Measurements from ENCODE around the gene CPPED1. TPM values are rescaled to one million over a fixed set of nuclear protein-coding genes. Genes with fewer than 3 reads are reported as not detected.

CPPED1 gene
- total and polyA plus RNA-seq, 8 donors = 1.8 to 7.9 (median 3.6) TPM

DNA sequence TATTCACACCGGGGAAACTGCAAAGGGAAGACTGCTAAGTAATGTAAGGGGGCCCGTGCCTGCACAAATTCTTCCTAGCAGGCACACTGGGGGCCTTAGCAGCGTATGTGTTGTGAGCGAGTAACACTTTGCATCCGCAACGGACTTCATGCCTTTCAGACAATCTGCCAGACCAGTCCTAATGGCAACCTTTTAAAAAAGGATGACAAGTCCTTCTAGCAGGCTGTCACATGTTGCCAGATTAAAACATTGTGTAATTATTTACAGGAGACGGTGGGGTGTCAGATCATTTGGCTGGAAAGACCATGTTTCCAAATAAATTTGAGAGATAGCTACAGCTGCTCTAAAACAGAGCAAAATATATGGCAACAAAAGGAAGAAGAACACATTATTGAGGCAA lies 46.1 kb downstream of the CPPED1 start:
- peak in 1 of 4 donors; percentile 25 for ATAC-seq
- H3K4me3 ChIP-seq = no peak overlapping the region
- no peak overlapping the region for H3K27ac ChIP-seq
- DNase-seq = no peak
- TF ChIP-seq, protein P1, sequence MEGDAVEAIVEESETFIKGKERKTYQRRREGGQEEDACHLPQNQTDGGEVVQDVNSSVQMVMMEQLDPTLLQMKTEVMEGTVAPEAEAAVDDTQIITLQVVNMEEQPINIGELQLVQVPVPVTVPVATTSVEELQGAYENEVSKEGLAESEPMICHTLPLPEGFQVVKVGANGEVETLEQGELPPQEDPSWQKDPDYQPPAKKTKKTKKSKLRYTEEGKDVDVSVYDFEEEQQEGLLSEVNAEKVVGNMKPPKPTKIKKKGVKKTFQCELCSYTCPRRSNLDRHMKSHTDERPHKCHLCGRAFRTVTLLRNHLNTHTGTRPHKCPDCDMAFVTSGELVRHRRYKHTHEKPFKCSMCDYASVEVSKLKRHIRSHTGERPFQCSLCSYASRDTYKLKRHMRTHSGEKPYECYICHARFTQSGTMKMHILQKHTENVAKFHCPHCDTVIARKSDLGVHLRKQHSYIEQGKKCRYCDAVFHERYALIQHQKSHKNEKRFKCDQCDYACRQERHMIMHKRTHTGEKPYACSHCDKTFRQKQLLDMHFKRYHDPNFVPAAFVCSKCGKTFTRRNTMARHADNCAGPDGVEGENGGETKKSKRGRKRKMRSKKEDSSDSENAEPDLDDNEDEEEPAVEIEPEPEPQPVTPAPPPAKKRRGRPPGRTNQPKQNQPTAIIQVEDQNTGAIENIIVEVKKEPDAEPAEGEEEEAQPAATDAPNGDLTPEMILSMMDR (IDR thresholded peaks at IDR 0.05) = no peak
- no peaks in the 10 kb centered on the region for H3K36me3 ChIP-seq
- no peaks in the 10 kb centered on the region for H3K4me1 ChIP-seq
- 76 to 84% methylated on average over 7 of the region's 7 CpGs for WGBS, 2 donors
- intact Hi-C loops (cut with DNase I) = no loop called here
- no peaks in the 10 kb centered on the region for H3K27me3 ChIP-seq
- FAIRE-seq = no peak
- no peaks in the 10 kb centered on the region for H3K9me3 ChIP-seq

DNA sequence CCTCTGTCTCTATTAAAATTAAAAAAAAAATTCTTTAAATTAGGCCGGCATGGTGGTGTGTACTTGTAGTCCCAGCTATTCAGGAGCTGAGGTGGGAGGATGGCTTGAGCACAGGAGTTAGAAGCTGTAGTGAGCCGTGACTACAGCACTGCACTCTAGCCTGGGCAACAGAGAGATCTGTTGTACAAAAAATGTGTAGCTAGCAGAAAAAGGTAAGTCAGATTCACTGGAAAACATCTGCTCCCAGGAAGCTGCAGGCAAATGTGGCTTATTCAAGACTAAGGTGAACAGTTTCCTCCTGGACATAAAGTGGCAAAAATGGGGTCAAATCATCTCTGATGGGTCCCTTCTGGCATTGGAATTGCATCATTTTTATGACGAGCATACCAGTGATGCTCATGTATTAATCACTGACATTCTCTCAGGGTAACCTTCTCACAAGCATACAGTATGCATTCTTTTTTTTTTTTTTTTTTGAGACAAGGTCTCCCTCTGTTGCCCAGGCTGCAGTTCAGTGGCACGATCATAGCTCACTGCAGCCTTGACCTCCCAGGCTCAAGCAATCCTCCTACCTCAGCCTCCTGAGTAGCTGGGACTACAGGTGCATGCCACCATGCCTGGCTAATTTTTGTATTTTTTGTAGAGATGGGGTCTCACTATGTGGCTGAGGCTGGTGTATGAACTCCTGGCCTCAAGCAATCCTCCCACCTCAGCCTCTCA lies 48.7 kb downstream of the CPPED1 start:
- intact Hi-C loops (cut with DNase I) = no loop called here
- H3K36me3 ChIP-seq = no peaks in the 10 kb centered on the region
- TF ChIP-seq, protein P1 (IDR thresholded peaks at IDR 0.05) = no peak
- DNase-seq (no peak), ATAC-seq (no peak), FAIRE-seq (no peak)
- H3K4me1 ChIP-seq = no peaks in the 10 kb centered on the region
- whole genome bisulfite sequencing, 2 donors = 84 to 89% methylated on average over 4 of the region's 4 CpGs
- no peak overlapping the region for H3K4me3 ChIP-seq
- H3K27me3 ChIP-seq = no peaks in the 10 kb centered on the region
- no peak overlapping the region for H3K27ac ChIP-seq
- H3K9me3 ChIP-seq = no peaks in the 10 kb centered on the region

GRCh38 chr16:12753203-12754023 lies 50.3 kb downstream of the CPPED1 start:
- no peak for FAIRE-seq
- H3K9me3 ChIP-seq = no peaks in the 10 kb centered on the region
- ATAC-seq = no peak
- DNase-seq = no peak
- intact Hi-C loops (cut with DNase I) = no loop called here
- no peaks in the 10 kb centered on the region for H3K27me3 ChIP-seq
- H3K4me3 ChIP-seq = no peak overlapping the region
- 87 to 90% methylated on average over 15 of the region's 15 CpGs for WGBS, 2 donors
- no peaks in the 10 kb centered on the region for H3K4me1 ChIP-seq
- no peak overlapping the region for H3K27ac ChIP-seq
- no peaks in the 10 kb centered on the region for H3K36me3 ChIP-seq
- TF ChIP-seq, protein P1 (IDR thresholded peaks at IDR 0.05) = no peak

GRCh38 chr16:12752159-12752558 lies 51.5 kb downstream of the CPPED1 start:
- Histone ChIP-seq H3K27ac (no peak overlapping the region), H3K9me3 (no peaks in the 10 kb centered on the region), H3K4me1 (no peaks in the 10 kb centered on the region), H3K27me3 (no peaks in the 10 kb centered on the region), H3K4me3 (no peak overlapping the region), H3K36me3 (no peaks in the 10 kb centered on the region)
- intact Hi-C loops (cut with DNase I) = no loop called here
- WGBS, 2 donors = 46% methylated on average over 2 of the region's 2 CpGs
- no peak for ATAC-seq
- TF ChIP-seq, protein P1 (IDR thresholded peaks at IDR 0.05) = no peak
- FAIRE-seq = no peak
- no peak for DNase-seq

GRCh38 chr16:12750554-12750918 lies 53.2 kb downstream of the CPPED1 start:
- intact Hi-C loops (cut with DNase I) = no loop called here
- H3K27ac ChIP-seq = no peak overlapping the region
- no peaks in the 10 kb centered on the region for H3K27me3 ChIP-seq
- no peaks in the 10 kb centered on the region for H3K4me1 ChIP-seq
- no peak overlapping the region for H3K4me3 ChIP-seq
- H3K9me3 ChIP-seq = no peaks in the 10 kb centered on the region
- WGBS, 2 donors = 91 to 99% methylated on average over 9 of the region's 9 CpGs
- FAIRE-seq (no peak), ATAC-seq (no peak), DNase-seq (no peak)
- TF ChIP-seq, protein P1 (IDR thresholded peaks at IDR 0.05) = no peak
- H3K36me3 ChIP-seq = no peaks in the 10 kb centered on the region
